ENCODE data around the gene TMEM170A.

The TMEM170A gene

DNA sequence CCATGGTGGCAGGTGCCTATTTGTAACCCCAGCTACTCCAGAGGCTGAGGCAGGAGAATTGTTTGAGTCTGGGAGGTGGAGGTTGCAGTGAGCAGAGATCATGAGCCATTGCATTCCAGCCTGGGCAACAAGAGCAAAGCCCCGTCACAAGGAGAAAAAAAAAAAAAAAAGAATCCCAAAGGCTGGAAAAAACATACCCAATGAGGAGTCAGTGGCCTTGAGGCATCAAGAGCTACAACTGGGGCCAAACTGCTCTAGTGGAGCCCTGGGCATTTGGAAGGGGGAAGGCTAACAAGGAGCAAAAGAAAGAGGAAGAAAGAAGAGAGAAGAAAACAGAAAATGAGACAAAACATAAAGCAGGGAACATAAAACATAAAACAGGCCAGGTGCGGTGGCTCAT lies 23.8 kb upstream of the TMEM170A start:
- Histone ChIP-seq H3K27ac (no peak overlapping the region), H2AFZ (ENCODE audit: low read depth) (no peak overlapping the region), H3K4me1 (ENCODE audit: low read depth, poor library complexity, severe bottlenecking) (no peaks in the 10 kb centered on the region), H4K20me1 (ENCODE audit: insufficient read depth) (no peaks in the 10 kb centered on the region), H3K4me3 (IDR thresholded peaks at IDR 0.05; ENCODE audit: insufficient read depth, low read depth, low read length) (no peak overlapping the region), H3K27me3 (ENCODE audit: insufficient read depth, low read depth) (no peaks in the 10 kb centered on the region), H3K79me2 (ENCODE audit: insufficient read depth, low read depth) (no peaks in the 10 kb centered on the region), H3K36me3 (ENCODE audit: insufficient read depth) (no peaks in the 10 kb centered on the region), H3K4me2 (no peak overlapping the region), H3K9ac (no peak overlapping the region)
- TF ChIP-seq CTCF (conservative IDR thresholded peaks at IDR 0.05; ENCODE audit: low read depth, low read length), result no peak

DNA sequence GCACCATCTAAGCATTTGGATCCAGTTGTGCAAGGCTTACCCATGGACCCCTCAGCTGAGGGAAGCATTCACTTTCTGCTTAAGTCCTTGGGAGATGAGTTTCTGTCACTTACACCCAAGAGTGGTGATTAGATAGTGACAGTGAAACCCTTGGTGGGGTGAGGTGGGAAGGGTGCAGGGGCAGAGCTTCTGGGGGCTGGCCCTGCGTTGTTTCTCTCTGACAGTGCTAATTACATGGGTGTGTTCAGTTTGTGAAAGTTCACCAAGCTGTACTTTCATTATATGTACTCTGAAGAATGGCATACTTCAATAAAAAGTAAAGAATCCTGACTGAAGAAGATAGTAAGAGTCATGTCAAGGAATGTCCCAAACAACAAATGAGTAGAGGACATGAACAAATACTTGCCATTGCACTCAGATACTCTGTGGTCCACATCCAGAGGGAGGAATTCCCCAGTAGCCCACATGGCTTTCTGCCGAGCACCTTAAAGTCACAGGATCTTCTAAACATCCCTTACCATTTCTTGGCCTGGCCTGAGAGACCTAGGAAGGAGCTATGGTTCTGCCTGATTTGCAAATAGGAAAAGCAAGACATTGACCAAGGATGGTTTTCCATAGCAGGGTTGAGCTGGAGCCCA lies 22.3 kb upstream of the TMEM170A start:
- no peak overlapping the region for H3K4me3 ChIP-seq (IDR thresholded peaks at IDR 0.05; ENCODE audit: insufficient read depth, low read depth, low read length)
- TF ChIP-seq CTCF (conservative IDR thresholded peaks at IDR 0.05; ENCODE audit: low read depth, low read length), result no peak
- H3K36me3 ChIP-seq (ENCODE audit: insufficient read depth), result no peaks in the 10 kb centered on the region
- H4K20me1 ChIP-seq (ENCODE audit: insufficient read depth), result no peaks in the 10 kb centered on the region
- H3K9ac ChIP-seq, result no peak overlapping the region
- no peaks in the 10 kb centered on the region for H3K79me2 ChIP-seq (ENCODE audit: insufficient read depth, low read depth)
- H2AFZ ChIP-seq (ENCODE audit: low read depth), result no peak overlapping the region
- H3K4me2 ChIP-seq, result no peak overlapping the region
- no peak overlapping the region for H3K27ac ChIP-seq
- H3K4me1 ChIP-seq (ENCODE audit: low read depth, poor library complexity, severe bottlenecking), result no peaks in the 10 kb centered on the region
- H3K27me3 ChIP-seq (ENCODE audit: insufficient read depth, low read depth), result no peaks in the 10 kb centered on the region

GRCh38 chr16:75486014-75486675 lies 21.7 kb upstream of the TMEM170A start:
- Histone ChIP-seq H3K9ac (no peak overlapping the region), H3K4me2 (no peak overlapping the region)

GRCh38 chr16:75485230-75486013 lies 20.9 kb upstream of the TMEM170A start:
- Histone ChIP-seq H3K4me2 (no peak overlapping the region), H2AFZ (ENCODE audit: low read depth) (no peak overlapping the region), H3K79me2 (ENCODE audit: insufficient read depth, low read depth) (no peaks in the 10 kb centered on the region), H4K20me1 (ENCODE audit: insufficient read depth) (no peaks in the 10 kb centered on the region), H3K4me1 (ENCODE audit: low read depth, poor library complexity, severe bottlenecking) (no peaks in the 10 kb centered on the region), H3K9ac (no peak overlapping the region), H3K4me3 (IDR thresholded peaks at IDR 0.05; ENCODE audit: insufficient read depth, low read depth, low read length) (no peak overlapping the region), H3K27ac (no peak overlapping the region), H3K36me3 (ENCODE audit: insufficient read depth) (no peaks in the 10 kb centered on the region), H3K27me3 (ENCODE audit: insufficient read depth, low read depth) (no peaks in the 10 kb centered on the region)
- no peak for TF ChIP-seq CTCF (conservative IDR thresholded peaks at IDR 0.05; ENCODE audit: low read depth, low read length)

More at GRCh38 chr16:75486014-75486675, 21.7 kb upstream of the TMEM170A start:
- H2AFZ ChIP-seq (ENCODE audit: low read depth), result no peak overlapping the region
- no peak overlapping the region for H3K27ac ChIP-seq
- no peaks in the 10 kb centered on the region for H3K36me3 ChIP-seq (ENCODE audit: insufficient read depth)
- H3K4me1 ChIP-seq (ENCODE audit: low read depth, poor library complexity, severe bottlenecking), result no peaks in the 10 kb centered on the region
- no peaks in the 10 kb centered on the region for H4K20me1 ChIP-seq (ENCODE audit: insufficient read depth)
- no peaks in the 10 kb centered on the region for H3K79me2 ChIP-seq (ENCODE audit: insufficient read depth, low read depth)
- no peaks in the 10 kb centered on the region for H3K27me3 ChIP-seq (ENCODE audit: insufficient read depth, low read depth)
- no peak overlapping the region for H3K4me3 ChIP-seq (IDR thresholded peaks at IDR 0.05; ENCODE audit: insufficient read depth, low read depth, low read length)
- no peak for TF ChIP-seq CTCF (conservative IDR thresholded peaks at IDR 0.05; ENCODE audit: low read depth, low read length)
